Effector CD4-positive, alpha-beta T cell (primary cell): ENCODE measurements around the gene HSD17B1. TPM values are rescaled to one million over a fixed set of nuclear protein-coding genes. Genes with fewer than 3 reads are reported as not detected.
"Not testable (repeated sequence)": the region's sequence is repeated elsewhere in the genome, so short reads cannot be mapped to it uniquely, and the experiment has no call there.

ENCODE experiments used
- DNase-seq: peaks from one replicate; pipeline ENCODE4 v3.0.0-alpha.2; 2020
- total RNA-seq: gene quantifications from one replicate; lab custom pipeline; 2026; lab: John Stamatoyannopoulos, UW

The HSD17B1 gene, protein sequence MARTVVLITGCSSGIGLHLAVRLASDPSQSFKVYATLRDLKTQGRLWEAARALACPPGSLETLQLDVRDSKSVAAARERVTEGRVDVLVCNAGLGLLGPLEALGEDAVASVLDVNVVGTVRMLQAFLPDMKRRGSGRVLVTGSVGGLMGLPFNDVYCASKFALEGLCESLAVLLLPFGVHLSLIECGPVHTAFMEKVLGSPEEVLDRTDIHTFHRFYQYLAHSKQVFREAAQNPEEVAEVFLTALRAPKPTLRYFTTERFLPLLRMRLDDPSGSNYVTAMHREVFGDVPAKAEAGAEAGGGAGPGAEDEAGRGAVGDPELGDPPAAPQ
- not detected for total RNA-seq

DNA sequence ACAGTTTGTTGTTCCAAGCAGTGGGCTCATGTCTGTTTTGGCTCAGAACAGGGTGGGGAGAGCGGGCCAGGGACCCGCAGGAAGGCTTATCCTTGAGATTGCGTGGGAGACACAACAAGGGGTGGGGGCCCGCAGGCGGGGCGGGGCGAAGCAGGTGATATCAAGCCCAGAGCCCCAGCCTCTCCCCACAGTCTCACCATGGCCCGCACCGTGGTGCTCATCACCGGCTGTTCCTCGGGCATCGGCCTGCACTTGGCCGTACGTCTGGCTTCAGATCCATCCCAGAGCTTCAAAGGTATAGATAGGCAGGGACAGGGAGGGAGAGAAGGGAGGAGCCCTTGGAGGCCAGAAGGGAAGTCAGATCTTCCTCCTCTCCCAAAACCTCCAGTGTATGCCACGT is at the start of gene HSD17B1:
Gene HSD17B1 (plus strand): TSS at position 188 of the 400 bp plus-strand sequence. CDS start 11 bp downstream, at position 199.
- not testable (repeated sequence) for DNase-seq

DNA sequence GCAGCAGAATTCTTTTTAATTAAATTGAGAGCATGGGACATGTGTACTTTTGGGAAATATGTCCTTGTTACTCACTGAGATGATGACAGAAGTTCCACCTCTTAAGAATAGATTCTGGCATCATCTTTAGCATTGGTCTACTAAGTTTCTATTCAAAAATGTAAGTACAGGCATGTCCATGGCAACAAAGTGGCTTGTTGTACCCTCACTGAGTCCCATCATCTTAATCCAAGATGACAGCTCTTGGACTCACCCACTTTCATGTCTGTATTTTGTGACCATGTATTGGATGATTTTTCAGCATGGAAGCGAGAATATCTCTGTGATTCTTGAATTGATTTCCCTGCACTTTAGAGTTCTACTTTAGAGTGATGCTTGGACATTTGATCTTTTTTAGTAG is 49.8 kb upstream of the HSD17B1 start:
- no peak for DNase-seq

DNA sequence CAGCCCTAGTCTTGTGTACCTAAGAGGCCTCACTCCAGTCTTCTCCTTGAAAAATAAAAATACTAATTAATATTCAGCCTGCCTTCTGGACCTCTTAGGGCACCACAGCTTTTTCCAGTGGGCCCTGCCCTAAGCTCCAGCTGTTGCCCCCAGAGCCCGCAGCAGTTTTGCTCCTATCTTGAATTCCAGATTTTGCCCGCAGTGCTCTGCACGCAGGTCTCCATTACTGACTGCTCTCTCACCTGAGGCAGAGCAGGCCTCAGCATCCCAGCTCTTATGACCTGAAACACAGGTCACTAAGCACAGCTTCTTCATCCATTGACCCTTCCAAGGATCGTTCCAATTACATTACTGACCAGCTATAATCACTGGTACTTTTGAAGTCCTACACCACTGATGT is 45.1 kb upstream of the HSD17B1 start:
- DNase-seq: no peak

DNA sequence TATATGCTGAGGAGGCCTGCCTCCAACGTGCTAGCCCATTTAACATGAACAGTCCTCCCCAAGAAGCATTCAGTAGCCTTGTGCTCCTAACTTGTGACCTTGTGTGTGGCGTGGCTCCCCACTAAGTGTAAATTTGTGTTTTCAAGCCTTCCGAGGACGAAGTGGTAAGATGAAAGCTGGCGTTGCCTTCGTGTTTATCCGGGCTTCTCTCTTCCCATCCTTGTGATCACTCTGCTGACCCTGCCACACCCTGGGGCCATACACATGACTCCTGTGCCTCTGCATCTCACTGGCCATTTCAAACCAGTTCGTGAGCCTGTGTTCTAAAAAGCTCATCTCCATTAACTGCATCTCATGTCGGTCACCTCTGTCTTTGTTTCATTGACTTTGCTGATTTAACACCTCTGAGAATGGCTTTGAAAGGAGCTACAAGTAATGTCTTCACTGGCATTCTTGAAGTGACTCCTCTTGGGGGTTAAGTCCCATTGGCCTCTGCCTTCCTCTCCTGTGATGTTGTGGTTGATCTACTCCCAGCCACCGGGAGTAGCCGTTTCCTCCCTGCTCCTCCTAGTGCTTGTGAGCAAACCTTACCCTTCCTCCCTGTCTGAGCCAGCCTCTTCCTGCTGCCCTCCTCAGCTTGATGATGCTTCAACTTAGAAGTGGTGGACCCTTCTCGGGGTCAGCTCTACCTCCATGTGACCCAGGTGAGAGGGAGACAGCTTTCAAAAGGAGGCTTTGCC is 44.1 kb upstream of the HSD17B1 start:
- no peak for DNase-seq

DNA sequence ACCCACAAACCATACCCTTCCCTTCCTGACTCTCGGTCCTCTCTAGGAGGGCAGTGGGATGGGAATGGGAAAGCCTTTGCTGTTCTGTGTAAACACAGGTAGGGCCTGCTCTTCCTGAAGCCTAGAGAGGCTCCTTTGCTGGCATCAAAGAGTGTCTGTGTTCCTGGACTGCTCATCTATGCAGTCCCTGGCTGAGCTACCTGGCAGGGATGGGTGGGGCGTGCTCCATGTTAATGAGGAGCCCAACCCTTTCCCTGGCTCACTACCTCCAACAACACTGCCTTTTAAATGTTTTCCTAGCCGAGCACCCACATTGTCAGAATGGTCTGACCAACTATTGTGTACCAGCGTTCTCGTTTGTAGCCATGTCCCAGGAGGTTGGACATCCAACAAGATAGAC is 43.3 kb upstream of the HSD17B1 start:
- no peak for DNase-seq

DNA sequence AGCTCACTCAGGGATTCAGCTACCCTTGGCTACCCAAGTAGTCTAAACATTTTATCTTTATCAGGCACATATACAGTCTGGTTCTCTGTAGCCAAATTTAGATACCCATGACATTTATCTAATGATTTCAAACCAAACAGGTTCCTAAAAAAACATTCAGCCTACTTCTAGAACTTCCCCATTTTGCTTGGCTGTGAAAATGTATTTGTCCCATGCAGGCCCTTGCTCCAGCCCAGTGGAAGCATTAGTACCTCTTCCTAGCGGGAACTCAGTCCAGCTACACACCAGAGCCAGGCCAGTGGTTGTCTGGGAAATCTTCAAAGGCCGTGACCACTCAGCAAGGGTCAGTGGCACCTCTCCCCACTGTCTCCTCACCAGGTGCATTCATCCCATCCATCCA is 42.9 kb upstream of the HSD17B1 start:
- DNase-seq: no peak

DNA sequence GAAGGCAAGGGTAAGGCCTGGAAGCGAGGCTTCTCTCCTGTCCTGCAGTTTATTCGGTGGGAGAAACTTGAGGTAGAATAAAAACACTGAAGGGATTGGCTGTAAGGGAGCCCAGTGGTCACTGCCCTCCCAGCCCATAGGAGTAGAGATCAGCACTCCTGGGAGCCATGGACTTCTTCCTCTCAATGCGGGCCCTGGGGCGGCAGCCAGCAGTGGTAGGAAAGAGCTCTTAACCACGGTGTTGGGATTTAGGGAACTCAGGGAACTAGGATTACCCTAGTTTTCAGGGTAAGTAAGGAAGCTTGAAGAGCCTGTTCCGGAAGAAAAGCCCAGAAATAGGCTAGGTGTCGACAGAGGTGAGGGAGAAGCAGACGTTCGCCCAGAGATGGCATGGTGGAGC is 40.5 kb upstream of the HSD17B1 start:
- no peak for DNase-seq

DNA sequence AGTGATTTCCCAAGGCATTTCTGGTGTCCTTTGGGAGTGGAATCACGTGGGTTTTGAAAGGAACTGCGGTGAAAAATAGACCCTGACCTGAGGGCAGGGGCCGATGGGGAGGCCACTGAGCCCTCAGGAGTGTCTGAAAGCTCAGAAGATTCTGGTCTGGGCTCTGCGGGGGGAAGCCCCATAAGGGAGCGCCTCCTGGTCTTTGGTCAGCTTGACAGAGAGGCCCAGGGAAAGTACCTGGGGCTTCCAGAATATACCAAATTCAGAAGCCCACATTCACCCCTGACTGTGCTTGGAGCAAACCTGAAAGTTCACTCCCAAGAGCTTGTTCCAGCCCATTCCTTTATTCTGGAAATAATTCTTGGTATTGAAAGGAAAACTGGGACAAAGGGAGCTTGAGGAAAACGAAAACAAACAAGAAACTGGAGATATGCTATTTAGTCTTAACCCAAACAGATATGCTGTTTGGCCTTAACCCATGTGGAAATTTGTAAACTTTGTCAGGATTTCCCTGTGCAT is 39.9 kb upstream of the HSD17B1 start:
- DNase-seq: no peak

DNA sequence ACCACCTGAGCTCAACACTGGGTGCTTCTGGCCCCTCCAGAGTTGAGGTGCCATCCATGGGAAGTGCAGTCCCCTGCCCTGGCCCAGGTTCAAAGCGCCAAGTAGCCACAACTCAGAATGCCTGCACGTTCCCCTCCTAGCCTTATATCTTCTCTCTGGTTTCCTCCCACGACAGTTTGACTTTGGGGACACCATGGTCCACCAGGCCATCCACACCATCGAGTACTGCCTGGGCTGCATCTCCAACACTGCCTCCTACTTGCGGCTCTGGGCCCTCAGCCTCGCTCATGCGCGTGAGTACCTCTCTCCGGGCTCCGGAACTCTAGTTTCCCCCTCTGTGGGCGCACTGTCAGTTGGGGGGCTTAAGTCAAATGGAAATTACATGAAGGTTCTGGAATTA is 39.0 kb upstream of the HSD17B1 start:
- DNase-seq: no peak

DNA sequence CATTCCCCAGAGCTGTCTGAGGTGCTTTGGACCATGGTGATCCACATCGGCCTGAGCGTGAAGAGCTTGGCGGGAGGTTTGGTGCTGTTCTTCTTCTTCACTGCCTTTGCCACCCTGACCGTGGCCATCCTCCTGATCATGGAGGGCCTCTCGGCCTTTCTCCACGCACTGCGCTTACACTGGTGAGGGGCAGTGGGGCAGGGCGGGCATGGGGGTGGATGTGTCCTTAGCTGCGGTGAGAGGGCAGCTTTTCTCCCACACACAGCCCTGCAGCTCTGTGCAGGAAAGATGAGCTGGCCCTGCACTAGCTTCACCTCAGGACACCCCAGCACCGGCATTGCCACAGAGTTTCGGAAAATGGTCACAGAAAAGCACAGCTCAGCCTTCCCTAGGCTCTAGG is 38.4 kb upstream of the HSD17B1 start:
- no peak for DNase-seq

DNA sequence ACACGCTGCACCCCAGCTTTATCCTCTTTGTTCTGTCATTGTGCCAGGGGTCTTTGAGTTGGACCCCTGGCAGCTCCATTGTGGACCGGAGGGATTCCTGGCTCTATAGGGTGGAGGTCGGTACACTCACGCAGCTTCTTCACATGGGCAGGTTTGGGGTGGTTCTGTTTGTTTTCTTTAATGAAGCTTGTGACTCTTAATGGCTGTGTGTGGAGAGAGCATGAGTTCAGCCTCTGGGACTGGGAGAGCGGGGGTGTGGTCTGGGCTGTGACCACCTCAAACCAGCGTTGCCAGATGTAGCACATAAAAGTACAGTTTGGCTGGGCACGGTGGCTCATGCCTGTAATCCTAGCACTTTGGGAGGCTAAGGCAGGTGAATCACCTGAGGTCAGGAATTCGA is 37.9 kb upstream of the HSD17B1 start:
- no peak for DNase-seq

DNA sequence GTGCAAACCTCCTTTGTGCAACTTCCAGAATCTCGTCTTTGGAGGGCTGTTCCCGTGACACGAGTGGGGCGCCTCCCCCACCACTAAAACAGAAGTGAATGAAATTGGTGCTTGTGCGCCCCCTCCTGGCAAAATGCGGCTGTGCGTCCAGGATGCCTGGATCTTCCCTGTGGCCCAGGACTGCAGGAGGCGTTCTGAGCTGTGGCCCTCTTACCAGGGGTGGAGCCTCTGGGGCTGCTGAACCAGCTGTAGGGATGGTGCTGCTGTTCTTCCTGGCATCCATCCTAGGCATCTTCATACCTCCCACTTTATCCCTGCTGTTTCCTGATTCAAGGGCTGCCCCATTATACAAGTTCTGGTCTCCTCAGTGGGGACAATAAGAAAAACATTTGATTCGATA is 35.2 kb upstream of the HSD17B1 start:
- DNase-seq: peak; percentile 76

DNA sequence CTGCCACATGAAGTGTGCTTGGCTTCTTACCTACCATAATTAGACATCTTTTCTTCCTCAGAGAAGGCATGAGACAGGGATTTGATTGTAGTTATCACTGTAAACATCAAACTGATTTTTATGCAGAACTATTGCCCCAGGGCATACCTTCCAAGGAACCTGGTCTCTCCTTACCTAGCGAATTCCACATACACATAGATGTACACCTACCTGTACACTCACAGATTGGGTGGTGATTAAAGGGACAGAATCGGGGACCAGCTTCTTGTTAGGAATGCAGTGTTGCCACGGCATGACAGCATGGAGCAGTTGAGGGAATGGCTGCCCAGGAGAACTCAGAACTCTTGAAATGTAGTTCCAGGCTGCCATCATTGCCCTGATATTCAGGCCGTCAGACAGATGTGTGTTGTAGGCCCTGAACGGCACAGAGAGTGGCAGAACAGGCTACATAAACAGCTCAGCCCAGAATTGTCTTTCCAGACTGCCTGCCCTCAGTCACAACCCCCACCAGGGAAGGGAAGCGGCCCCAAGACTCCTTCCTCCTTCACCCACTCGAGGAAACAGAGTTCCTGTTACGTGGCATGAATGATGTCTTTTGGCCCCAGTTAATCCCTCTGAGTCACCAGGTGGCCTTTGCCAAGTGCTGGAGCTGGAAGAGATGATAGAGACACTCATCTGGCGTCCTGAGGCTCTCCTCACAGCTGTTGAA is 34.5 kb upstream of the HSD17B1 start:
- DNase-seq: no peak

DNA sequence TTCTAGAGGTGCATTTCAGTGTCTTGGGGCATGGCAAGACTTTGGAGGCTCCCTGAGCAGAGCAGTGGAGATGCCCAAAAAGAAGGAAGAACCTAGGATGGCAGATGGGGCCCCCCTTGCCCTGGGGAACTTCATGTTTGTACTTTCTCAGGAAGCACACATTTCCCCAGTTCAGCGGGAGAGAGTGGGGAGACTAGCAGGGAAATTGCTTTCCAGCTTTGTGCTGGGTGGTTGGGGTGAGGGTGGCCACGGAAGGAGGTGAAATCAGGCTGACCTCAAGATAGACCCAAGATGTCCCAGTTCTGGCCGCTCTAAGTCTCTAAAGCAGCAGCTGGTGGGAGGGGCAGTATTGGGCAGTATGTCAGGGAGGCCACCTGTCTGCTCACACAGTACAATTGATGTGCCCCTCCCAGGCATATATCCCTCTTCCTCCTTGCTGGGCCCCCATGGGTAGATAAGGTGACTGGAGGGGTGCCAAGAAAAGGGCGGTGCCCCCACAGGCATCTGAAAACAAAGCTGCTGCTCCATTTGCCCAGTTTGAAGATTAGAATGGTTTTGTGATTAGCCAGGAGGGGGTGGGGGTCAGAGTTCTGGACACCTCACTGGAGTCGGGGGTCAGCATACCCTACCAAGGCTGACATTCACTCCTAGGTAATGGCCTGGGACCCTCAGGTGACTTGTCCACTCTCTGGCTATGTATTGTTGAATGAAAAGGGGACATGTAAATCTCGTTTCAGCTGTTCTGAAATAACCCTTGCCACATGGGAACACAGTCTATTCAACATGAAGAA is 33.8 kb upstream of the HSD17B1 start:
- DNase-seq: no peak

DNA sequence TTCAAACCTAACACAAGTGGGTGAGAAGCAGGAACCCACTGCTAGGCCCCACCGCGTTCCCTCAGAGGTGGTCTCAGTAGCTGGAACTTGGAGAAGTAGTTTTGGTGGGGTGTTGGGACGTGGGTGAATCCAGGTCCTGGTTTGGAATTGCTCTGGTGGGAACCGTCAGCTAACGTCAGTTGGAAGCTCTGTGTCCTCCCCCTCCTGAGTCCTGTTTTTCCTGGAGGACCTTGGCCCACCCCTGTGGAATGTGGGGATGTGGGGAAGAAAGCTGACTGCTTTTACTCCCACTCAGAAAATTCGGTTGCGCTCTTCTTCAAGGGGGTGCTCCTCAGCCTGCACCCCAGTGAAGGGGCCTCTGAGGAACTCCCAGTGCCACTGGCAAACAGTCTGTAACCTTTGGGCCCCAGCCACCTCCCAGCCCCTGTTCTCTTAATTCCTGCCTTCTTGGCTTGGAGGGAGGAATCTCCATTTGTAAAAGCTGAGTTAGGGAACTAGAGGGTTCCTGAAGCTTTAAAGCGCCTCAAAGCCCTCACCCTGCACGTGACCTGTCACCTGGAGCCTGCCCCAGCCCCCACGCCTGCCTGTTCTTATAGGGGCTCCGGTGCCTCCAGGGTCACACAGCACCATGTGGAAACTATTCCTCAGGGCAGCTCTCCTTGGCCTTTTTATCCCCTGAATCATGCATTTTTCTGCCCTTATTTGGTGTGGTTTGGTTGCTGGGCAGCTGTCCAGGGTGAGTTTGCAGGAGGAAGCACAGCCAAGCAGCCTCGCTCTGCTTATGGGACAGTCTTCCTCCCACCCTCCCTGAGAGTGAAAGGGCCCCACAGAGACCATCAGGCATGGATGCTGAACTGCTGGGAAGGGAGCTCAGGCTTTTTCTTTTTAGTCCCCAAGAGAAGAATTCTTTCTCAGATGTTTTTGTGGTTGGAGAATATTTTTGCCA is 32.9 kb upstream of the HSD17B1 start:
- DNase-seq: no peak

DNA sequence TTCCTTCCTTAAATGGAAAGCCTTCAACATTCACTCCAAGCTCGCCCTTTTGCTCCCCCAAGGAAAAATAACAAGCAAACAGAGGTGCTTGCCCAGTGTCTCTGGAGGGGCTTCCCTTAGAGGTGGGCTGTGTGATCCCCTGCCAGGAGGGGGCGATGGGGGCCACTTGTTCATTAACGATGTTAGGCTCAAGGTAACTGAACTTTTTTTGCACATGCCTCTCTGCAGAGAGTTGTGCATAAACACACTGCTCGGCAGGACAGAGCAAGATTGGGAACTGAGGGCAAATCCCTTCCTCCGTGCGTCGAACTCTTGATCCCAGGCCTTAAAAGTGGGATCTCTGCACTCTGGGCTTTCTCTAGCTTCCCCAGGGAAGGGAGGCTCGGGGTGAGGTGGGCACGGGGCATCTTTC is 32.2 kb upstream of the HSD17B1 start:
- no peak for DNase-seq

DNA sequence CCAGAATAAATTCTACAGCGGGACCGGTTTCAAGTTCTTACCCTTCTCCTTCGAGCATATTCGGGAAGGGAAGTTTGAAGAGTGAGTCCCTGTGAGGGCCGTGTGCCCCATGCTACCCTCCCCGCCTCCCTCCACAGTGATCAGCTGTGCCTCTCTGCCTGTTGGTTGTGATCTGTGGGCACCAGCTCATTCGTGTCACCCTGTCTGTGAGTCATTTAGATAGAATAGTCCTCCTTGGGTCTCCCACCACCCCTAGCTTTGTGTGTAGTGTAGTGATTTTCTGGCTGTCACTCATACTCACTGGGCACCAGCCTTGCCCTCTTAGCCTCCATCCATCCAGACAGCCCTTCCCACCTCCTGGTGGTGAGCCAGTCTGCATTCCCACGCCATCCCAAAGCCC is 31.7 kb upstream of the HSD17B1 start:
- no peak for DNase-seq

DNA sequence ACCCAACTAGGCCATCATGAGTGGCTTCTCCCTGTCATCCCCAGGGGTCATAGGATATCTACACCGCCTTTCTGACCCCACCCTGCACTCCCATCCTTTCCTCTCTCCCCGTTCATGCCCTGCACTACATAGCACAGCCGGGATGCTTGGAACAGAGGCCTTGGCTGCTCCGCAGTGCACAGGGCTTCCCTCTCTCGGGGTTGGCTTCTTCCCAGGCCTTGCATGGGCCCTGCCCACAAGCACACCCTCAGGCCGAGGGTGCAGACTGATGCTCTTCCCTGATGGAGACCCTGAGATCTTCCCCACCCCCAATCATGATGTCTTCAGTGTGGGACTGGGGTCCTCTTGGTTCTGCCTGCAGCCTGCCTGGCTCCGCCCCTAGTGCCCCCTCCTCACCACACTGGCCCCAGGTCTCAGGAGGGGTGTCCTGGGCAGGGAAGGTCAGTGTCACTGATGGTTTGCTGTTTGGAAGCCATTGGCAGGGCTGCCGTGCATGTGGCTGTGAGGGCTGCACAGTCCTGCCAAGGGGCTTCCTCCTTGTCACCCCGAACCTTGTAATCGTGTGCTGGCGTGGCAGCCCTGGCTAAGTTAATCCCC is 31.0 kb upstream of the HSD17B1 start:
- no peak for DNase-seq

DNA sequence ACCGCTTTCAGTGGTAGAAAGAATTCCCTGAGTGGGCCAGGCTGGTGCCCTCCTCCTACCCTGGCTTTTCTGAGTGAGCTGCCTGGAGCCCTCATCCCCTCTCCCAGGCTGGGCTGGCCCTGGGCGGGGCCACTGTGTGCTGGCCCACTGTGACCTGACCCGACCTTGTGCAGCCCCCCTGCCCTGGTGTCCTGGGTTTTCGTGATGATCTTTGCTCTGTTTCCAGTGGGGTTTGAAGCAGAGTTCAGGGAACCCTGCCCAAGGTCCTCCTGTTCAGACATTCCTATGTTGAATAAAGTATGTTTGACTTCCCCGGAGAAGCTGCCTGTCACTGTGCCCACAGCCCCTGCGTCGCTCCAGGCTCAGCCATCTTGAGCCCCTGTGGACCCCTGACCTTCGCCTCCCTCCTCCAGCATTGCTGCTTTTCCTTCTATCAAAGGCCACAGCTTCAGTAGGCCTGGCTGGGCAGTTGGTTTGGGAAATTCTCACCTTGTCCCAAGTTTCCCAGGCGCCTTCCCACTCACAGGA is 30.4 kb upstream of the HSD17B1 start:
- no peak for DNase-seq

DNA sequence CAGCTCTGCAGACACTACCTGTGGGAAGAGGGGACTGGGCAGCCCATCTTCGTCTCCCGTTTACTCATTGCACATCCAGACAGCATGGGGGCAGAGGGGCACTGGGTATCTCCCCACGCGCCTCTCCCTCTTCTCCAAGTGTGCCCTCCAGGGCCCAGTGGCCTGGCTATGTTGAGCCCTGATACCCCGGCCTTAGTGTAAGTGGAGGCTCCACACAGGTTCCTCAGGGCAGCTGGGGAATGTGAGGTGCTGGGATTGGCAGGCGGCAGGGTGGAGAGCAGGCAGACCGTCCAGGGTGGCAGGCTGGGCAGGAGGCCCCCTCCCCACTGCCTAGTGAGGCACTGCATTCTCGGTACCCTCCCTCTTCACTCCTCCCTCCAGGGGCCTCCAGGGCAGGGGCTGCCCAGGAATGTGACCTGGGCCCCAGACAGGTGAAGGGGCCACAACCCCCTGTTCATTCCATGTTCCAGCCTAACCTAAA is 29.9 kb upstream of the HSD17B1 start:
- no peak for DNase-seq

DNA sequence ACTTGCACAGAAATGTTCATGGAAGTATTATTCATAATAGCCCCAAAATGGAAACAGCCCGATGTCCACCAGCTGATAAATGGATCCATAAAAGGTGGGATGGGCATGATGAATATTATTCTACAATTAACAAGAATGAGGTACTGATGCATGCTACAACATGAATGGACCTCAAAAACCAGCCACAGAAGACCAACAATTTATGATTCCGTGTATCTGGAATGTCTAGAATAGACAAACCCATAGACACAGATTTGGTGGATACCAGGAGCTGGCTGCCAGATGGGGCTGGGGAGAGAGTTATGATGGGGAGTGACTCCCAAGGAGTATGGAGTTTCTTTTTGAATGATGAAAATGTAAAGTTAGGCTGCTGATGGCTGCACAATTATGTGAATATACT is 27.5 kb upstream of the HSD17B1 start:
- DNase-seq: no peak
